GM10266 (cell line): ENCODE measurements around the gene AQP11.

ENCODE experiments used
- DNase-seq: peaks from one replicate; pipeline ENCODE4 v3.0.0; 2012; ENCODE audit errors: extremely low spot score
- CTCF ChIP-seq: IDR thresholded peaks from 2 replicates; pipeline ENCODE4 v1.5.1; 2012; ENCODE audit warnings: mild to moderate bottlenecking, low read depth; ENCODE audit not compliant: control insufficient read depth, insufficient read depth; ENCODE audit errors: missing control alignments

The AQP11 gene

GRCh38 chr11:77557553-77557952, 32.2 kb upstream of the AQP11 start:
- peak; percentile 33 for TF ChIP-seq CTCF
- no peak for DNase-seq

- no peak for TF ChIP-seq CTCF
- DNase-seq, result no peak
Observed at GRCh38 chr11:77558380-77558779, 31.4 kb upstream of the AQP11 start.

- TF ChIP-seq CTCF, result no peak
- no peak for DNase-seq
Observed at GRCh38 chr11:77559686-77560401, 29.9 kb upstream of the AQP11 start.

GRCh38 chr11:77560605-77561004, 29.1 kb upstream of the AQP11 start:
- DNase-seq, result no peak
- TF ChIP-seq CTCF, result no peak

GRCh38 chr11:77561257-77561656, 28.5 kb upstream of the AQP11 start:
- DNase-seq, result no peak
- no peak for TF ChIP-seq CTCF

- no peak for TF ChIP-seq CTCF
- no peak for DNase-seq
Observed at GRCh38 chr11:77568306-77568705, 21.4 kb upstream of the AQP11 start.

GRCh38 chr11:77568916-77569675, 20.7 kb upstream of the AQP11 start:
- TF ChIP-seq CTCF, result no peak
- DNase-seq, result no peak
